Measurements from ENCODE around the gene CELA2A.

DNA sequence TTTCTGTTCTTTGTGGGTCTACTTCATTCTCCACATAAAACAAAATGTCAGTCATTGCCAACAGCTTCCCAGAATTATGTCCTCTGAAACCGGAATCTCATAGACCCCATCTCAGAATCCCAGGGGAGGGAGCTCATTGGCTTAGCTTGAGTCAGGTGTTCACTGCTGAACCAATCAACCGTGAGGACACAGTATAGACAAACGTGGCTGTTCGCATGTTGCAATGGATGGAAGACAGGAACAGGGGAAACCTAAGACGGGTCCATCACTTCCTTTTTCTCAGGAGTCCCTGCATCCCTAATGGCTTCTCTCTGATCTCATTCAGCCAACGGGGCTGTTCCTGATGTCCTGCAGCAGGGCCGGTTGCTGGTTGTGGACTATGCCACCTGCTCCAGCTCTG is 9.1 kb downstream of the CELA2A start:
- TF ChIP-seq BCL11A (IDR thresholded peaks at IDR 0.05; ENCODE audit: low read depth, low read length), result no peak
- no peak for TF ChIP-seq CHD2 (IDR thresholded peaks at IDR 0.05; ENCODE audit: borderline replicate concordance, low read depth, low read length)
- TF ChIP-seq, protein P1, sequence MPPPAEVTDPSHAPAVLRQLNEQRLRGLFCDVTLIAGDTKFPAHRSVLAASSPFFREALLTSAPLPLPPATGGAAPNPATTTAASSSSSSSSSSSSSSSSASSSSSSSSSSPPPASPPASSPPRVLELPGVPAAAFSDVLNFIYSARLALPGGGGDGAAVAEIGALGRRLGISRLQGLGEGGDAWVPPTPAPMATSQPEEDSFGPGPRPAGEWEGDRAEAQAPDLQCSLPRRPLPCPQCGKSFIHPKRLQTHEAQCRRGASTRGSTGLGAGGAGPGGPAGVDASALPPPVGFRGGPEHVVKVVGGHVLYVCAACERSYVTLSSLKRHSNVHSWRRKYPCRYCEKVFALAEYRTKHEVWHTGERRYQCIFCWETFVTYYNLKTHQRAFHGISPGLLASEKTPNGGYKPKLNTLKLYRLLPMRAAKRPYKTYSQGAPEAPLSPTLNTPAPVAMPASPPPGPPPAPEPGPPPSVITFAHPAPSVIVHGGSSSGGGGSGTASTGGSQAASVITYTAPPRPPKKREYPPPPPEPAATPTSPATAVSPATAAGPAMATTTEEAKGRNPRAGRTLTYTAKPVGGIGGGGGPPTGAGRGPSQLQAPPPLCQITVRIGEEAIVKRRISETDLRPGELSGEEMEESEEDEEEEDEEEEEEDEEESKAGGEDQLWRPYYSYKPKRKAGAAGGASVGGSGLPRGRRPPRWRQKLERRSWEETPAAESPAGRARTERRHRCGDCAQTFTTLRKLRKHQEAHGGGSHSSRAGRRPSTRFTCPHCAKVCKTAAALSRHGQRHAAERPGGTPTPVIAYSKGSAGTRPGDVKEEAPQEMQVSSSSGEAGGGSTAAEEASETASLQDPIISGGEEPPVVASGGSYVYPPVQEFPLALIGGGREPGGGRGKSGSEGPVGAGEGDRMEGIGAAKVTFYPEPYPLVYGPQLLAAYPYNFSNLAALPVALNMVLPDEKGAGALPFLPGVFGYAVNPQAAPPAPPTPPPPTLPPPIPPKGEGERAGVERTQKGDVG (CRISPR knock-in tag; IDR thresholded peaks at IDR 0.05), result no peak
- TF ChIP-seq ETV6 (conservative IDR thresholded peaks at IDR 0.05 in 1 of 2, IDR thresholded peaks at IDR 0.05 in 1 of 2; ENCODE audit: borderline replicate concordance in 1 of 2, low read depth in 1 of 2), result no peak
- TF ChIP-seq, protein P2, sequence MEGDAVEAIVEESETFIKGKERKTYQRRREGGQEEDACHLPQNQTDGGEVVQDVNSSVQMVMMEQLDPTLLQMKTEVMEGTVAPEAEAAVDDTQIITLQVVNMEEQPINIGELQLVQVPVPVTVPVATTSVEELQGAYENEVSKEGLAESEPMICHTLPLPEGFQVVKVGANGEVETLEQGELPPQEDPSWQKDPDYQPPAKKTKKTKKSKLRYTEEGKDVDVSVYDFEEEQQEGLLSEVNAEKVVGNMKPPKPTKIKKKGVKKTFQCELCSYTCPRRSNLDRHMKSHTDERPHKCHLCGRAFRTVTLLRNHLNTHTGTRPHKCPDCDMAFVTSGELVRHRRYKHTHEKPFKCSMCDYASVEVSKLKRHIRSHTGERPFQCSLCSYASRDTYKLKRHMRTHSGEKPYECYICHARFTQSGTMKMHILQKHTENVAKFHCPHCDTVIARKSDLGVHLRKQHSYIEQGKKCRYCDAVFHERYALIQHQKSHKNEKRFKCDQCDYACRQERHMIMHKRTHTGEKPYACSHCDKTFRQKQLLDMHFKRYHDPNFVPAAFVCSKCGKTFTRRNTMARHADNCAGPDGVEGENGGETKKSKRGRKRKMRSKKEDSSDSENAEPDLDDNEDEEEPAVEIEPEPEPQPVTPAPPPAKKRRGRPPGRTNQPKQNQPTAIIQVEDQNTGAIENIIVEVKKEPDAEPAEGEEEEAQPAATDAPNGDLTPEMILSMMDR (IDR thresholded peaks at IDR 0.05 in 2 of 3, conservative IDR thresholded peaks at IDR 0.05 in 1 of 3; ENCODE audit: control insufficient read depth in 2 of 3, extremely low read depth in 1 of 3, insufficient read depth in 1 of 3, low read depth in 3 of 3, low read length in 3 of 3), result no peak
- no peak for TF ChIP-seq YY1 (IDR thresholded peaks at IDR 0.05; ENCODE audit: low read depth, low read length)
- no peak for TF ChIP-seq SUZ12 (IDR thresholded peaks at IDR 0.05; ENCODE audit: unreplicated experiment)
- TF ChIP-seq CEBPB (IDR thresholded peaks at IDR 0.05; ENCODE audit: borderline replicate concordance in 1 of 2, low read depth in 2 of 2, low read length in 2 of 2), result no peak
- 0 out of 2 replicates have a peak, but pooled peaks have one; percentile 37 for TF ChIP-seq NFYB (IDR thresholded peaks at IDR 0.05; ENCODE audit: insufficient read depth, low read depth, low read length)
- no peak for TF ChIP-seq EP300 (IDR thresholded peaks at IDR 0.05; ENCODE audit: borderline replicate concordance in 1 of 2, control insufficient read depth in 1 of 2, low read depth in 2 of 2, low read length in 2 of 2)
